Activated CD8-positive, alpha-beta memory T cell treated with anti-CD3 and anti-CD28 coated beads for 24 hours (primary cell): Measurements from ENCODE around the gene ETFA.
A peak's percentile ranks its signal among the peaks of the same experiment; 100 is the strongest.

Experiments
- DNase-seq: peaks from one replicate; pipeline ENCODE4 v3.0.0-alpha.2; 2020

ETFA gene

GRCh38 chr15:76192715-76193114 is 118.6 kb downstream of the ETFA start:
- no peak for DNase-seq

- DNase-seq, result no peak
Measured at GRCh38 chr15:76191539-76192244, 119.6 kb downstream of the ETFA start.

- peak; percentile 89 for DNase-seq
Measured at GRCh38 chr15:76190751-76191538, 120.3 kb downstream of the ETFA start.

- DNase-seq, result no peak
Measured at GRCh38 chr15:76190070-76190564, 121.2 kb downstream of the ETFA start.

GRCh38 chr15:76189106-76189505 is 122.2 kb downstream of the ETFA start:
- DNase-seq, result no peak

- DNase-seq, result no peak
Measured at GRCh38 chr15:76187163-76187562, 124.1 kb downstream of the ETFA start.

- DNase-seq, result no peak
Measured at GRCh38 chr15:76185716-76186115, 125.6 kb downstream of the ETFA start.

- DNase-seq, result no peak
Measured at GRCh38 chr15:76184650-76185035, 126.6 kb downstream of the ETFA start.

GRCh38 chr15:76183930-76184649 is 127.2 kb downstream of the ETFA start:
- DNase-seq, result no peak

GRCh38 chr15:76181705-76182107 is 129.6 kb downstream of the ETFA start:
- DNase-seq, result peak; percentile 59

GRCh38 chr15:76180321-76180720 is 130.9 kb downstream of the ETFA start:
- no peak for DNase-seq

- no peak for DNase-seq
Measured at GRCh38 chr15:76179023-76179422, 132.2 kb downstream of the ETFA start.

- DNase-seq, result no peak
Measured at GRCh38 chr15:76178296-76179000, 132.8 kb downstream of the ETFA start.

GRCh38 chr15:76177491-76178040 is 133.7 kb downstream of the ETFA start:
- DNase-seq, result no peak

- no peak for DNase-seq
Measured at GRCh38 chr15:76176487-76177085, 134.7 kb downstream of the ETFA start.

GRCh38 chr15:76176059-76176458 is 135.2 kb downstream of the ETFA start:
- DNase-seq, result no peak

GRCh38 chr15:76175442-76175841 is 135.8 kb downstream of the ETFA start:
- no peak for DNase-seq

- no peak for DNase-seq
Measured at GRCh38 chr15:76174654-76175053, 136.6 kb downstream of the ETFA start.

- no peak for DNase-seq
Measured at GRCh38 chr15:76173317-76173834, 137.9 kb downstream of the ETFA start.

- DNase-seq, result no peak
Measured at GRCh38 chr15:76172782-76173181, 138.5 kb downstream of the ETFA start.

- no peak for DNase-seq
Measured at GRCh38 chr15:76169911-76170800, 141.1 kb downstream of the ETFA start.
